Colonic mucosa (tissue), 4 donors: ENCODE results near the gene HIP1. TPM values are rescaled to one million over a fixed set of nuclear protein-coding genes. Genes with fewer than 3 reads are reported as not detected.
"Not testable (repeated sequence)": the region's sequence is repeated elsewhere in the genome, so short reads cannot be mapped to it uniquely, and the experiment has no call there.

Experiments used
- DNase-seq: peaks from one replicate; pipeline ENCODE4 v3.0.0-alpha.2; 2020
- H3K27ac ChIP-seq: fragments of 200-600 bp; one replicate; pipeline ENCODE4 v1.8.0; 2021
- H3K27me3 ChIP-seq: fragments of 200-600 bp; one replicate; pipeline ENCODE4 v1.8.0; 2021
- H3K36me3 ChIP-seq: fragments of 200-600 bp; one replicate; pipeline ENCODE4 v1.8.0; 2021
- H3K4me1 ChIP-seq: fragments of 200-600 bp; one replicate; pipeline ENCODE4 v1.8.0; 2021; ENCODE audit warnings: mild to moderate bottlenecking
- H3K4me3 ChIP-seq: fragments of 200-600 bp; one replicate; pipeline ENCODE4 v1.8.0; 2021
- H3K9ac ChIP-seq, 2 donors: one replicate each; pipeline ENCODE4 v1.7.0; 2013; ENCODE audit warnings: control low read depth in 2 of 2, low read depth in 2 of 2, low read length in 2 of 2
- H3K9me3 ChIP-seq: fragments of 200-600 bp; one replicate; pipeline ENCODE4 v1.8.0; 2021
- intact Hi-C: fragments of 100-400 bp; cut with DNase I; formaldehyde crosslinking; loops from one replicate; pipeline ENCODE4 v1.14.1; 2022
- total RNA-seq, 2 donors: library from RNA; stranded (reverse); fragmentation: NEBNext Ultra II Directional in 1 of 2; extraction: Animal tissue kit (Norgen Biotek cat#: 25700) in 1 of 2; gene quantifications; one replicate each; pipeline ENCODE4 v1.2.1, GENCODE V29; 2021
- TF ChIP-seq, protein P1 (sequence below): fragments of 200-600 bp; IDR thresholded peaks from one replicate; pipeline ENCODE4 v1.8.0; 2022; ENCODE audit warnings: antibody characterized with exemption, mild to moderate bottlenecking
- donor health status: healthy.
- donor health status: DM: no; HTN: no; CAD: no.
- donor health status: DM: no; HTN: no; CAD: no.

HIP1 gene
- total RNA-seq, 2 donors from 2014 or later: 4.8 to 5.5 TPM

DNA sequence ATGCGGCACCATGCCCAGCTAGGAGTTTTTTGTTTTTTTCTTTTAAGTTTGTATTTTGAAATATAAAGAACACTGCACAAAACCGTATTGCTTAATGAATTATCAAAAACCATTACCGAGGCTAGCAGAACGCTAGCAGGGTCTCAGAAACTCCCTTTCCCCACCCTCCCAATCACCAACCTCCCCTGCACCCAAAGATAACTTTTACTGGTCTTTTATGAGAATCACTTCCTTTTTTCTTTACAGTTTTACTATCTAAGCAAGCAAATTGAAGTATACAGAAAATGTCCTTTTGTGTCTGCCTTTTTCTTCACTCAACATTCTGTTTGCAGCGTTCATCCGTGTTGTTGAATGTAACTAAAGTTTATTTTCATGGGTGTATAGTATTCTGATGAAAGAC lies 13.4 kb downstream of the HIP1 start:
- H3K27me3 ChIP-seq: no peaks in the 10 kb centered on the region
- no peak overlapping the region for H3K9ac ChIP-seq
- no peaks in the 10 kb centered on the region for H3K4me1 ChIP-seq
- no peaks in the 10 kb centered on the region for H3K9me3 ChIP-seq
- TF ChIP-seq, protein P1, sequence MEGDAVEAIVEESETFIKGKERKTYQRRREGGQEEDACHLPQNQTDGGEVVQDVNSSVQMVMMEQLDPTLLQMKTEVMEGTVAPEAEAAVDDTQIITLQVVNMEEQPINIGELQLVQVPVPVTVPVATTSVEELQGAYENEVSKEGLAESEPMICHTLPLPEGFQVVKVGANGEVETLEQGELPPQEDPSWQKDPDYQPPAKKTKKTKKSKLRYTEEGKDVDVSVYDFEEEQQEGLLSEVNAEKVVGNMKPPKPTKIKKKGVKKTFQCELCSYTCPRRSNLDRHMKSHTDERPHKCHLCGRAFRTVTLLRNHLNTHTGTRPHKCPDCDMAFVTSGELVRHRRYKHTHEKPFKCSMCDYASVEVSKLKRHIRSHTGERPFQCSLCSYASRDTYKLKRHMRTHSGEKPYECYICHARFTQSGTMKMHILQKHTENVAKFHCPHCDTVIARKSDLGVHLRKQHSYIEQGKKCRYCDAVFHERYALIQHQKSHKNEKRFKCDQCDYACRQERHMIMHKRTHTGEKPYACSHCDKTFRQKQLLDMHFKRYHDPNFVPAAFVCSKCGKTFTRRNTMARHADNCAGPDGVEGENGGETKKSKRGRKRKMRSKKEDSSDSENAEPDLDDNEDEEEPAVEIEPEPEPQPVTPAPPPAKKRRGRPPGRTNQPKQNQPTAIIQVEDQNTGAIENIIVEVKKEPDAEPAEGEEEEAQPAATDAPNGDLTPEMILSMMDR: no peak
- DNase-seq: no peak
- H3K36me3 ChIP-seq: no peaks in the 10 kb centered on the region
- intact Hi-C loops: no loop called here
- no peak overlapping the region for H3K27ac ChIP-seq
- H3K4me3 ChIP-seq: no peak overlapping the region

DNA sequence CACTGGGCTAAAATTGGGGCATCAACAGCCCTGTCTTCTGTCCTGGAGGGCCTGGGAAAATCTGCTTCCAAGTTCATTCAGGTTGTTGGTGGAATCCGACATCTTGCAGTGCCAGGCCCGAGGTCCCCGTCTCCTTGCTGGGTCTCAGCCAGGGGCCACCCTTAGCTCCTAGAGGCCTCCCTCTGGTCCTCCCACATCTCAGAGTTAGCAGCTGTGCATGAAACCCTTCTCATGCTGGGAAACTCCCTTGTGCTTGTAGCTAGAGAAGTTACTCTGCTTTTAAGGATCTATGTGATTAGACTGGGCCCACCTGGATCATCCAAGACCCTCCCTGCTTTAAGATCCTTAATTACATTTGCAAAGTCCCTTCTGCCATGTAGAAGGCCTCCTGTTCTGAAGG lies 15.3 kb downstream of the HIP1 start:
- Histone ChIP-seq H3K4me1 (no peaks in the 10 kb centered on the region), H3K27me3 (no peaks in the 10 kb centered on the region), H3K36me3 (no peaks in the 10 kb centered on the region), H3K4me3 (no peak overlapping the region), H3K9ac (no peak overlapping the region), H3K27ac (no peak overlapping the region), H3K9me3 (no peaks in the 10 kb centered on the region)
- DNase-seq: no peak
- intact Hi-C loops: no loop called here
- TF ChIP-seq, protein P1: no peak

DNA sequence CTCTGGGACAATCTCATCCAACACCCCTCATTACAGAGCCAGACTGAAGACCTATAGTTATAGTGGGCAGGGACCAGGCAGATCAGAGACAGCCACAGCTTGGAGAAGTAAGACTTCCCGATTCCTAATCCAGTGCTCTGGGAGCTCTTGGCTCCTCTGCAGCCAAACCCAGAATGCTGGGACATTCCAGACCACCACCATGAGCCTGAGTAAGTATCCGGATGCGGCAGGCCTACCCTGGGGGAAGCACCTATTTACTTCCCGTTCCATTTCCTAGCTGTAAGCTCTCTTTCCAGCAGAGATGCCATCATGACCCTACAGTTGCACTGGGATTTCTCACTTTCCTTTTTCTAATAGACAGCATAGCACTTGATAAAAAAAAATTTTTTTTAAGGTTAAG lies 16.4 kb downstream of the HIP1 start:
- intact Hi-C loops: no loop called here
- no peaks in the 10 kb centered on the region for H3K4me1 ChIP-seq
- H3K27ac ChIP-seq: no peak overlapping the region

DNA sequence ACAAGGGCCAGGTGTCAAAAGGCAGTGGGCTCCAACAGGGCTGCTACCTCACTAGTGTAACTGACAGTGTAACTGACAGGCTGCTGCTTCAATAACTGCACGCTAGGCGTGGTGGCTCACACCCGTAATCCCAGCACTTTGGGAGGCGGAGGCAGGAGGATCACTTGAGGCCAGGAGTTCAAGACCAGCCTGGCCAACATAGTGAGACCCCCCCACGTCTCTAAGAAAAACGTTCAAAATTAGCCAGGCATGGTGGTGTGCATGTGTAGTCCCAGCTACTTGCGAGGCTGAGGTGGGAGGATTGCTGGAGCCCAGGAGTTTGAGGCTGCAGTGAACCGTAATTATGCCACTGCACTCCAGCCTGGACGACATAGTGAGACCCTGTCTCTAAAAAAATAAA lies 16.8 kb downstream of the HIP1 start:
- H3K27me3 ChIP-seq, H3K4me1 ChIP-seq, H3K9me3 ChIP-seq, H3K4me3 ChIP-seq, H3K9ac ChIP-seq, H3K36me3 ChIP-seq, intact Hi-C loops, DNase-seq, H3K27ac ChIP-seq: not testable (repeated sequence)

More for the DNA sequence above, 16.4 kb downstream of the HIP1 start:
- Histone ChIP-seq H3K27me3 (no peaks in the 10 kb centered on the region), H3K9ac (no peak overlapping the region), H3K36me3 (no peaks in the 10 kb centered on the region), H3K4me3 (no peak overlapping the region), H3K9me3 (no peaks in the 10 kb centered on the region)
- TF ChIP-seq, protein P1: no peak
- DNase-seq: no peak

DNA sequence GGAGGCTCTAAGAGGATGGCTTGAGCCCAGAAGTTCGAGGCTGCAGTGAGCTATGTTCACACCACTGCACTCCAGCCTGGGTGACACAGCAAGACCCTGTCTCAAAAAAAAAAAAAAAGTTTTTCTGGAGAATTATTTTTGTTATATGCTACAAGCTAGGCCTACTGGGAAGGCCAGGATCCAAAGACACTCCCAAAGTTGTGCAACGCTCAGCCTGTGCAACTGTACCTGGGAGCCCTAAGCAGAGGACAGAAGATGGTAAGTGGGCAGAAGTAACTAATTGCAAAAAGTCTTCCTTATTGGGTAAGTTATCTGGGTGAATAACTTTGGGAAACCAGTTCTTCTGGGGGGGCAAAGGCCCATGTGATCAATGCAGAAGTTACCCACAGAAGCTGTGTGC lies 17.3 kb downstream of the HIP1 start:
- Histone ChIP-seq H3K9me3 (no peaks in the 10 kb centered on the region), H3K4me1 (no peaks in the 10 kb centered on the region), H3K27me3 (no peaks in the 10 kb centered on the region), H3K36me3 (no peaks in the 10 kb centered on the region), H3K27ac (no peak overlapping the region), H3K9ac (no peak overlapping the region), H3K4me3 (no peak overlapping the region)
- TF ChIP-seq, protein P1: no peak
- intact Hi-C loops: no loop called here
- DNase-seq: no peak

DNA sequence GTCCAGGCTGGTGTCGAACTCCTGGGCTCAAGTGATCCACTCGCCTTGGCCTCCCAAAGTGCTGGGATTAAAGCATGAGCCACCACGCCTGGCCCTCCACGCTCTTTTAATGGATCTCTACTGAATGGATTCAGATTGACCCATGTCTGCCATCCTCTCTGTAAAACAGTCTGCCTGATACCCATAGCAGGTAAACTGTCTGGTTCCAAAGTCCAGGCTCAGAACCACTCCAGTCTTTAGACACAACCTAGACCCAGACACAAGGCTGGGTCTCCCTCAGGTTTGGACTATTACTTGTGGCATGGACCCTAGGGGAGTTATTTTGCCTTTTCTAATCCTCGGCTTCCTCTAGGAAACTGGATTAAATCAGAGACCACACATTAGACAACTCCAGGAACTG lies 19.1 kb downstream of the HIP1 start:
- intact Hi-C loops: no loop called here
- TF ChIP-seq, protein P1: no peak
- Histone ChIP-seq H3K4me3 (no peak overlapping the region), H3K9me3 (no peaks in the 10 kb centered on the region), H3K9ac (no peak overlapping the region), H3K27ac (no peak overlapping the region), H3K4me1 (no peaks in the 10 kb centered on the region), H3K36me3 (no peaks in the 10 kb centered on the region), H3K27me3 (no peaks in the 10 kb centered on the region)
- no peak for DNase-seq
